A549 treated with GW870086 at 1 μM for 4 hours (cell line): ENCODE data around the gene MESP1. TPM values are rescaled to one million over a fixed set of nuclear protein-coding genes. Genes with fewer than 3 reads are reported as not detected.

ENCODE experiments used
- total RNA-seq: library from RNA; stranded (reverse); fragments of 200-300 nt; extraction: Qiagen RNA extraction; gene quantifications from 5 replicates; pipeline ENCODE4 v1.2.3, GENCODE V29; 2022; ENCODE audit warnings: low read depth

MESP1 gene
- total RNA-seq, result 1.7 to 7.3 TPM (median 5.2 TPM) in 5 replicates

DNA sequence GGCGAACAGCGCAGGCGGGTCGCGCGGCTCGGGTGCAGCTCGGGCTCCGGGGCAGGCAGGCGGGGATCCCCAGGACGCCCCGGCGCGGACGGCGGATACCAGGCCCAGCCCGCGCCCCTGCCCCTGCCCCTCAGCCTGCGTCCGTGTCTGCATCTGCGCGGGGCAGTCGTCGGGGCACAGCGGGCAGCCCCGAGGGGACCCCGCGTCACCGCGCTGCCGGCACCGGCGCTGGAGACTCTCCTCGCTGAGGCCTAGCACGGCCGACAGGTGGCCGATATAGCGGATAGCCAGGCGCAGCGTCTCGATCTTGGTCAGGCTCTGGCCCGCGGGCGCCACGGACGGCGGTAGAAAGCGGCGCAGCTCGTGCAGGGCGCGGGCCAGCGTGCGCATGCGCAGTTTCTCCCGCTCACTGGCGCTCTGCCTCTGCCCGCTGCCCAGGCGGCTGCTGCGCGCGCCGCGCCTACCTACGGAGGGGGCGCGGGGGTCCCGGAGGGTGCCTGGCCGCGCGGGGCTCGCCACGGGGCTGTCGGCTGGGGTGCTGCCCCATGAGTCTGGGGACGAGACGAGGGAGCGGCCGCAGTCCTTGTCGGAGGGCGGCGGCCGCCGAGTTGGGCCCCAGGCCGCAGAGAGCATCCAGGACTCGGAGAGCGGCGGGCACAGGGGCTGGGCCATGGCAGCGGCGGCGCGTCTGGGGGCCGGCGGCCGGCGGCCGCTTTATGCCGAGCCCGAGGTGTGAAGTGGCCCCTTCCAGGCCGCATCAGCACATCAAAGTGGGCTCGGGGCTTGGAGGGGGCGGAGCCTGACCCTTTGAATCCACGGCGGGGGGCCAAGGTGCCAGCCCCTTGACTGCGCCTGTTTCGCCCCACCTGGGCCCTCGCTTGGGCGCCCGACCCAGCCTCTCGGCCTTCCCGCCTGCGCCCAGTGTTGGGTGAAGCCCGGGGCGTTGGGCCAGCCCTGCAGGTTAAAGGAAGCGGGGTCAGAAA lies at the start of gene MESP1:
MESP1 (minus strand) TSS at position 690 of the 983 bp plus-strand sequence; CDS start at position 672, 18 bp downstream.

GRCh38 chr15:89776274-89777072 lies 25.4 kb upstream of the MESP1 start, which contains the start of gene MESP2:
TSS of gene MESP2 (plus strand) at chr15:89776332. CDS start at chr15:89776358, 26 bp downstream.

Other genes with a start within 250 kb of the MESP1 start
- 10.4 to 14.1 TPM (median 12.1 TPM) in 5 replicates for gene TICRR, start 175.8 kb downstream of the MESP1 start, total RNA-seq
- gene KIF7, start 95.8 kb downstream of the MESP1 start, total RNA-seq, result 3.2 to 5.0 TPM (median 4.3 TPM) in 5 replicates
- gene PLIN1, start 71.9 kb downstream of the MESP1 start, total RNA-seq, result 0.05 to 0.25 TPM (median 0.13 TPM) in 4 of 5 replicates, not detected in the other
- 8.4 to 10.1 TPM (median 8.8 TPM) in 5 replicates for gene PEX11A, start 60.5 kb downstream of the MESP1 start, total RNA-seq
- 0.10 to 0.19 TPM (median 0.18 TPM) in 5 replicates for gene WDR93, start 60.4 kb downstream of the MESP1 start, total RNA-seq
- gene MESP2, start 25.1 kb upstream of the MESP1 start, total RNA-seq, result 0.30 to 0.47 TPM (median 0.41 TPM) in 5 replicates
- gene ANPEP, start 63.6 kb upstream of the MESP1 start, total RNA-seq, result 73.4 to 91.5 TPM (median 77.1 TPM) in 5 replicates
- 35.8 to 75.1 TPM (median 40.8 TPM) in 5 replicates for gene AP3S2, start 142.7 kb upstream of the MESP1 start, total RNA-seq
- 8.5 to 13.6 TPM (median 12.6 TPM) in 5 replicates for gene ARPIN, start 161.7 kb upstream of the MESP1 start, total RNA-seq